ENCODE data around the gene KRTAP5-7. TPM values are rescaled to one million over a fixed set of nuclear protein-coding genes. Genes with fewer than 3 reads are reported as not detected.

The KRTAP5-7 gene
- total and polyA plus RNA-seq, 2 of the 8 experiments (the other 6 are each of a cell fraction or from before 2014, with no cell fraction given) = not detected

DNA sequence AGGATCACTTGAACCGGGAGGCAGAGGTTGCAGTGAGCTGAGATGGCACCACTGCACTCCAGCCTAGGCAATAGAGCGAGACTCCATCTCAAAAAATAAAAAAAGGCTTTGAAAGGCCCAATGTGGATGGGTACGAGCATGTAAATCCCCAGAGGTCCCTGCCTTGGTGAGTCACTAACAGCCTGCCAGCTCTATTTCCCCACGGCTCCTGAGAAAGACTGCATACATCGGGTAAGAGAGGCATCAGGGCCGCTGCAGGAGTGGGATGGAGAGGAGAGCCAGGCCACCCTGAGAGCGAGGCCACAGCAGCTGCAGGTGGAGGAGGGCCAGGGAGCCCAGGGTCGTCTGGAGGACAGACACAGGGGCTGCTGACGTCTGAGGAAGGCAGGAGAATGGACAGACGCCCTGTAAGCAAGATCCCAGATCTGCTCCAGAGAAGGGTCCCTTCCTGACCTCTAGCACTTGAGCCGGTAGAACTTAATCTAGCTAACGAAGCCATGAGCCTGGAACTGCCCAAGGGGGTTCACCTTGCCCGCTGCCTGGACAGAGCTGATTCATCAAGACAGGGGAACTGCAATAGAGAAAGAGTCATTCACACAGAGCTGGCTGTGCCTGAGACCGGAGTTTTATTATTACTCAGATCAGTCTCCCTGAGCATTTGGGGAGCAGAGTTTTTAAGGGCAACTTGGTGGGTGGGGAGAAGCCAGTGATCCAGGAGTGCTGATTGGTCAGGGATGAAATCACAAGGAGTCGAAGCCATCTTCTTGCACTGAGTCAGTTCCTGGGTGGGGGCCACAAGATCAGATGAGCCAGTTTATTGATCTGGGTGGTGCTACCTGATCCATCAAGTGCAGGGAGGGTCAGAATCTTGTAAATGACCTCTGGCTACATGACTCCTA lies 16.1 kb downstream of the KRTAP5-7 start:
- H4K20me1 ChIP-seq (replicated peaks in 1 of 2; ENCODE audit: control insufficient read depth in 1 of 2, insufficient read depth in 2 of 2, low read length in 2 of 2) = no peaks in the 10 kb centered on the region
- H3K56ac ChIP-seq (replicated peaks; ENCODE audit: insufficient read length, low read depth, low read length) = no peak overlapping the region
- H2BK15ac ChIP-seq (ENCODE audit: low read length) = no peak overlapping the region
- H3K36me3 ChIP-seq (ENCODE audit: control insufficient read depth in 2 of 4, insufficient read depth in 4 of 4, low read length in 3 of 4) = no peaks in the 10 kb centered on the region
- H3K4me2 ChIP-seq (ENCODE audit: insufficient read depth in 1 of 2, low read depth in 2 of 2, low read length in 2 of 2) = no peak overlapping the region
- H3K9ac ChIP-seq (replicated peaks in 1 of 4; ENCODE audit: extremely low read depth in 1 of 4, low read depth in 3 of 4, low read length in 3 of 4) = no peak overlapping the region
- no peak overlapping the region for H2AK5ac ChIP-seq (ENCODE audit: low read depth, low read length)
- no peak overlapping the region for H3K4me3 ChIP-seq (ENCODE audit: extremely low read depth in 1 of 4, insufficient read depth in 2 of 4, low read depth in 3 of 4, low read length in 4 of 4)
- H3K79me1 ChIP-seq (ENCODE audit: low read depth, low read length) = no peaks in the 10 kb centered on the region
- no peak overlapping the region for H2BK120ac ChIP-seq (replicated peaks; ENCODE audit: low read depth, low read length)
- H3K18ac ChIP-seq (ENCODE audit: extremely low read depth, low read length) = no peak overlapping the region
- H2BK20ac ChIP-seq (ENCODE audit: low read length) = no peak overlapping the region; the same call in 1 of the 2 replicates
- H3K23me2 ChIP-seq (ENCODE audit: low read depth, low read length) = no peaks in the 10 kb centered on the region
- H3K14ac ChIP-seq (ENCODE audit: insufficient read length) = no peak overlapping the region
- no peak overlapping the region for H2BK5ac ChIP-seq (ENCODE audit: low read depth, low read length)
- H4K91ac ChIP-seq (replicated peaks; ENCODE audit: insufficient read length, low read length) = no peak overlapping the region
- no peak overlapping the region for H3K23ac ChIP-seq (ENCODE audit: insufficient read length)
- CTCF ChIA-PET (ENCODE audit: partially characterized antibody) = interaction anchor here (0.6 to 5.6 kb wide), 3 partner anchors 20 to 447 kb away, joined by 3 to 28 read pairs (median 11); no protein-coding TSS in a partner anchor
- no peak overlapping the region for H4K5ac ChIP-seq (ENCODE audit: insufficient read length, low read depth, low read length)
- H2BK12ac ChIP-seq (ENCODE audit: low read depth, low read length) = no peak overlapping the region
- no peaks in the 10 kb centered on the region; a peak in 1 of 4 replicates for H3K9me3 ChIP-seq (ENCODE audit: insufficient read depth in 2 of 2, low read depth in 1 of 2, low read length in 1 of 2)
- no peaks in the 10 kb centered on the region; a peak in 1 of 7 replicates for H3K4me1 ChIP-seq (replicated peaks in 1 of 4; ENCODE audit: control insufficient read depth in 3 of 4, insufficient read depth in 4 of 4, low read length in 3 of 4)
- WGBS, 2 experiments (ENCODE audit: extremely low coverage in 1 of 2, insufficient coverage in 1 of 2, insufficient read length in 1 of 2, insufficient replicate concordance in 2 of 2, low coverage in 1 of 2, low lambda C conversion rate in 2 of 2, missing lambda C conversion rate in 1 of 2) = 86% methylated on average over 14 of the region's 15 CpGs; no CpG with 5 or more reads in 1 of the 2 experiments
- POLR2A ChIA-PET (ENCODE audit: partially characterized antibody) = no interaction called here
- no peak overlapping the region for H3K4ac ChIP-seq (replicated peaks; ENCODE audit: insufficient read length, low read depth, low read length)
- DNase-seq (ENCODE audit: low read depth in 1 of 2, low spot score in 2 of 2) (no peak), FAIRE-seq (no peak)
- no peaks in the 10 kb centered on the region for H3K27me3 ChIP-seq (replicated peaks in 1 of 4; ENCODE audit: control insufficient read depth in 3 of 4, extremely low read depth in 1 of 4, insufficient read depth in 3 of 4, low read length in 3 of 4)
- 0 out of 2 replicates have a peak overlapping the region, but pooled peaks have one; percentile 18 for H4K8ac ChIP-seq (ENCODE audit: extremely low read depth, insufficient read depth, low read length)
- H3K27ac ChIP-seq (ENCODE audit: low read depth, low read length) = no peak overlapping the region
- no peak overlapping the region for H2AFZ ChIP-seq (ENCODE audit: low read length)
- no peaks in the 10 kb centered on the region for H3K79me2 ChIP-seq (ENCODE audit: control insufficient read depth in 1 of 2, insufficient read depth in 2 of 2, low read length in 2 of 2)
- TF ChIP-seq, protein P1, sequence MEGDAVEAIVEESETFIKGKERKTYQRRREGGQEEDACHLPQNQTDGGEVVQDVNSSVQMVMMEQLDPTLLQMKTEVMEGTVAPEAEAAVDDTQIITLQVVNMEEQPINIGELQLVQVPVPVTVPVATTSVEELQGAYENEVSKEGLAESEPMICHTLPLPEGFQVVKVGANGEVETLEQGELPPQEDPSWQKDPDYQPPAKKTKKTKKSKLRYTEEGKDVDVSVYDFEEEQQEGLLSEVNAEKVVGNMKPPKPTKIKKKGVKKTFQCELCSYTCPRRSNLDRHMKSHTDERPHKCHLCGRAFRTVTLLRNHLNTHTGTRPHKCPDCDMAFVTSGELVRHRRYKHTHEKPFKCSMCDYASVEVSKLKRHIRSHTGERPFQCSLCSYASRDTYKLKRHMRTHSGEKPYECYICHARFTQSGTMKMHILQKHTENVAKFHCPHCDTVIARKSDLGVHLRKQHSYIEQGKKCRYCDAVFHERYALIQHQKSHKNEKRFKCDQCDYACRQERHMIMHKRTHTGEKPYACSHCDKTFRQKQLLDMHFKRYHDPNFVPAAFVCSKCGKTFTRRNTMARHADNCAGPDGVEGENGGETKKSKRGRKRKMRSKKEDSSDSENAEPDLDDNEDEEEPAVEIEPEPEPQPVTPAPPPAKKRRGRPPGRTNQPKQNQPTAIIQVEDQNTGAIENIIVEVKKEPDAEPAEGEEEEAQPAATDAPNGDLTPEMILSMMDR (IDR thresholded peaks at IDR 0.05; ENCODE audit: control extremely low read depth in 1 of 3, insufficient read depth in 1 of 3, low read depth in 1 of 3, low read length in 3 of 3) = no peak
- TF ChIP-seq MAFK (IDR thresholded peaks at IDR 0.05; ENCODE audit: low read depth, low read length) (no peak), SRF (IDR thresholded peaks at IDR 0.05; ENCODE audit: low read depth, low read length) (no peak), ASH2L (IDR thresholded peaks at IDR 0.05; ENCODE audit: low read length) (no peak), GABPA (IDR thresholded peaks at IDR 0.05; ENCODE audit: borderline replicate concordance, insufficient read depth, low read length) (no peak), CTBP2 (IDR thresholded peaks at IDR 0.05; ENCODE audit: borderline replicate concordance, insufficient read depth, insufficient read length, low read length) (no peak), TEAD4 (IDR thresholded peaks at IDR 0.05; ENCODE audit: low read depth, low read length) (no peak), JUN (IDR thresholded peaks at IDR 0.05; ENCODE audit: low read depth, low read length) (no peak), RAD21 (IDR thresholded peaks at IDR 0.05 in 1 of 2, conservative IDR thresholded peaks at IDR 0.05 in 1 of 2; ENCODE audit: low read depth in 2 of 2, low read length in 2 of 2) (no peak)
